SW 1271 (cell line): ENCODE results near the gene PRRX2.

Experiments
- DNase-seq, 2 experiments: peaks; one replicate each; lab custom pipeline; 2025; lab: John Stamatoyannopoulos, UW

Gene PRRX2

DNA sequence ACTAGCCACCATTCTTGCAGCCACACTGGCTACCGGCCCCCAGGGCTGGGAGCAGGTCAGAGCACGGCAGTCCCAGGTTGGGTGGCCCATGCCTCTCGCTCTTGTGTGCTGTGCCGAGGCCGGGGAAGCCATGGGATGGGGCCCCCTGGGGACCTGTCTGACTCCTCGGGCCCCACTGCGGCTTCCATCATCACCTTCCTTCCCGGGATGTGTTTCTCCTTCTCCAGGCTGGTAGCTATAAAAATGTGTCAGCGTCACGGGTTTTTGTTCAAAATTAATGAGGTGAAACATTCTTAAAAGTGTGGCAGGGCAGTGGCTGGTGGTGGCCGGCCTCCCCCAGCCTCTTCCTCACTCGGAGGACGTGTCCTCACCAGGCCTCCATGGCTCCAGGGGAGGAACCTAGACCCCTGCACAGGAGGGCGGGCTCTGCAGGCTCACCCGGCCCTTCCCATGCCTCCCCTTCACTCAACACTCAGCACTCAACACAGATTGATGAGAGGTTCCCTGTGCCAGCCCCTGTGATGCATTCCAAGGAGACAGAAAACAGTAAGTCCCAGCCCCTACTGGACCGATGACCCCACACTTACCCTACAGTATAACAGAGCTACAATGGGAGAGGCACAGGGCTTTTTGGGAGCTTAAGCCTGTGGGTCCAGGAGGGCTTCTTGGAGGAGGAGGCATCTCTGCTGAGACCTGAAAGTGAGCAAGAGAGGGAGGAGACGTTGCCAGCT is 44.2 kb downstream of the PRRX2 start:
- no peak for DNase-seq

DNA sequence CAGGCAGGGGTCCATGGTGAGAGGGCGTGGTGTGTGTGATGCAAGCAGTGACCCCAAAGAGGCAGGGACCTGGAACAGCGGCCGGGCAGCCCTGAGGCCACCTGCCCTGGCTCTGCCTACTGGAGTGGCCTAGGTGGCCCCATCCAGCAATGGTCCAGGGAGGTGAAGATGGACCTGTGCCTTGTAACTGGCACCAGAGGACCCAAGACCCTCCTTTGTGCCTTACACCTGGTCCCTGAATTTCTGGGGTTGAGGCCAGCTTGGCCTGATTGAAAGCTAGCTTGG is 44.7 kb downstream of the PRRX2 start:
- DNase-seq: no peak

- no peak for DNase-seq
Observed at GRCh38 chr9:129712634-129713401, 47.4 kb downstream of the PRRX2 start.

- DNase-seq: no peak
Observed at GRCh38 chr9:129713402-129713679, 47.9 kb downstream of the PRRX2 start.

GRCh38 chr9:129714511-129715061 is 49.1 kb downstream of the PRRX2 start:
- DNase-seq: no peak

- DNase-seq: no peak
Observed at GRCh38 chr9:129716091-129716490, 50.6 kb downstream of the PRRX2 start.

GRCh38 chr9:129717991-129718390 is 52.5 kb downstream of the PRRX2 start:
- no peak for DNase-seq

GRCh38 chr9:129718647-129719046 is 53.2 kb downstream of the PRRX2 start:
- DNase-seq: no peak

- DNase-seq: no peak
Observed at GRCh38 chr9:129719135-129719534, 53.7 kb downstream of the PRRX2 start.

GRCh38 chr9:129720181-129720864 is 54.9 kb downstream of the PRRX2 start:
- DNase-seq: no peak

- no peak for DNase-seq
Observed at GRCh38 chr9:129720865-129721545, 55.6 kb downstream of the PRRX2 start.

- no peak for DNase-seq
Observed at GRCh38 chr9:129722913-129723312, 57.5 kb downstream of the PRRX2 start.

- no peak for DNase-seq
Observed at GRCh38 chr9:129724456-129725190, 59.2 kb downstream of the PRRX2 start.

- DNase-seq: no peak
Observed at GRCh38 chr9:129725795-129726251, 60.4 kb downstream of the PRRX2 start.

DNA sequence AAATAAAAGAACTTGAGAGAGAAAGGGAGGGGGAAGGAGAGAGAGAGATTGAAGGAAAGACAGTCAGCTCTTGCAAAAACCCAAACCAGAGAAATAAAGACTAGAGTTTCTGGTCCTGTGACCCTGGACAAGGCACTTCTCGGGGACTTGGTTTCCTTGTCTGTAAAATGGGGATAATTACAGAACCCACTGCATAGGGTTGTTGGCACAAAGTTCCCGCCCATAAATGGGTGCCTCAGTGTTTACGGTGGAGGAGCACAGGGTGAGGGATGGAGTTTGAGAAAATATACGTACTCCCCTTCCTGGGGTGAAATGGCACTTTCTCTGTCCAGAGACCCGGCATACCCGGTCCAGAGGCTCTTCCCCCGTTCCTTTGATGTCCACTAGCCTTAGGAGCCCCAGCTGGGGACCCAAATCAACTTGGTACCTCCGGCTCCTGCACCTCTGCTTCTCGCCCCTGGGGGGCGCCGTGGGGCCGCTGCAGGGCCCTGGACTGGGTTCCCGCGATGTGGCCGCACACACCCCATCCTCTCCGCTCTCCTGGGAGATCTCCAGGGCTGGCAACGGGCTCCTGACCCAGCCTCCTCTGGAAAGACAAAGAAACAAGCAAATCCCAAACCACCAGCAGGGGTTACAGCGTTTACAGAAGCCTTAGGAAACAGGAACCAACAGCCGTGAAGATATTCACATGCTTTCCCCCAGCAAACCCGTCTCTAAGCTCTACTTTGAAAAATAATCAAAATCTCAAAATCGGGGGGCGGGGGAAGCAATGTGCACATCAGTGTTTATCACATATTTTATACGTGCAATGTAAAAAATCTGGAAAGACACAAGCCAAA is 61.1 kb downstream of the PRRX2 start:
- peak; percentile 19 to 62 for DNase-seq

DNA sequence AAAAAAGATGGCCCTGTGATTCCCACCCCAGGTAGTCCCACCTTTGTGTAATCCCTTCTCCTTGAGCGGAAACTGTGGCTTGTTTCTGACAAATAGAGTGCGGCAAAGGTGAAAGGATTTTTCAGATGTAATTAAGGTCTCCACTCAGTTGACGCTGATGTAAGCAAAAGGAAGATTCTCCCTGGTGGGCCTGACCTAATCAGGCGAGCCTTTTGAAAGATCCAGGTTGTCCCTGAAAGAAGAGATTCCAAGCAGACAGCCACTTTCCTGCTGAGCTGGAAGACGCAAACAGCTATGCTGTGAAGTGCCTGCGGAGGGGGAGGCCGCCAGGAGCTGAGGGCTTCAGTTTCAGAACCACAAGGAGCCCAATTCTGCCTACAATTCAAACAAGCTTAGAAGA is 63.3 kb downstream of the PRRX2 start:
- DNase-seq: no peak

DNA sequence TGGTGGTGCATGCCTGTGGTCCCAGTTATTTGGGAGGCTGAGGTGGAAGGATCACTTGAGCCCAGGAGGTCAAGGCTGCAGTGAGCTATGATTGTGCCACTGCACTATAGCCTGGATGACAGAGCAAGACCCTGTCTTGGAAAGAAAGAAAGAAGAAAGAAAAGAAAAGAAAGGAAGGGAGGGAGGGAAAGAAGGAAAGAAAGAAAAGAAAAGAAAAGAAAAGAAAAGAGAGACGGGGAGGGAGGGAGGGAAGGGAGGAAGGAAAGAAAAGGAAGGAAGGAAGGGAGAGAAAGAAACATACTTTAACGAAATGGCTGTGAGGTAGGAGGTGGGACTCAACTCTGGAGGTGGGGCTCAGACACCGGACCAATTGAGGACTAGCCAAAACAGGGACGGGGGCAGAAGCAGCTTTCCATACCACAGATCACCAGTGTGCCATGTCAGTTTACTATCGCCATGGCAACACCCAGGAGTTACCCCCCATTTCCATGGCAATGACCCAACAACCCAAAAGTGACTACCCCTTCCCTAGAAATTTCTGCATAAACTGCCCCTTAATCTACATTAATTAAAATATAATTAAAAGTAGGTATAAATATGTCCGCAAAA is 66.1 kb downstream of the PRRX2 start:
- no peak for DNase-seq

DNA sequence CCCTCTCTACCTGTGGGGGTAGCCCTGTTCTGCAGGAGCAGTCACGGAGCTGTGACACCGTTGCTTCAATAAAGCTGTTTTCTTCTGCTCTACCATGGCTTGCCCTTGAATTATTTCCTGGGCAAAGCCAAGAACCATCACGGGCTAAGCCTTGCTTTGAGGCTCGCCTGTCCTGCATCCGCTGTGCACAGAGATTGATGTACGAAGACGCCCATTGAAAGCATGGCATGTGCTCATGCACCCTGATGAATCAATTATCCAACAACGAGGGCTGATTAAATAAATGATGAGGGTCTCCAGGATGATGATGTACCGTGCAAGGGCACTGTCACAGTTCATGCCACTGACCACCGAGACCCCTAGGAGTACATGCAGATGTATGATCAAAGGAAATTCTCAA is 66.7 kb downstream of the PRRX2 start:
- no peak for DNase-seq

DNA sequence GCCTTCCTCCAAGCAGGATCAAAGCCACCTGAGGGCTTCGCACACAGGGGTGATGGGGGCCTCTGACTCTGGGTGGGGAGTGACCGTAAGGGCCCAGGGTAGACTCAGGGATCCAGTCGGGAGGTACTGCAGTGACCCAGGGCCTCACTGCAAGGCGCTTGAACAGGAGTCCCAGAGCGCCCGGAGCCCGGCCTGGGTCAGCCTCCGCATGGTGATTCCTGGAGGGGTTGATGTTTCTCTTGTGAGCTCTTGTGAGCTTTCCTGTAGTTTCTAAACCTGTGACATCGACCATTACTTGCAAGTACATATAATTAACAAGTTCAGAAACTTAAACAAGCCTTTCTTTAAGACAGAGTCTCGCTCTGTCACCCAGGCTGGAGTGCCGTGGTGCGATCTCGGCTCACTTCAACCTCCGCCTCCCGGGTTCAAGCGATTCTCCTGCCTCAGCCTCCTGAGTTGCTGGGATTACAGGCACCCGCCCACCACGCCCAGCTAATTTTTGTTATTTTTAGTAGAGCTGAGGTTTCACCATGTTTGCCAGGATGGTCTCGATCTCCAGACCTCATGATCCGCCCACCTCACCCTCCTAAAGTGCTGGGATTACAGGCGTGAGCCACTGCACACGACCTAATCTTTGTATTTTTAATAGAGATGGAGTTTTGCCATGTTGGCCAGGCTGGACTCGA is 67.6 kb downstream of the PRRX2 start:
- no peak for DNase-seq

DNA sequence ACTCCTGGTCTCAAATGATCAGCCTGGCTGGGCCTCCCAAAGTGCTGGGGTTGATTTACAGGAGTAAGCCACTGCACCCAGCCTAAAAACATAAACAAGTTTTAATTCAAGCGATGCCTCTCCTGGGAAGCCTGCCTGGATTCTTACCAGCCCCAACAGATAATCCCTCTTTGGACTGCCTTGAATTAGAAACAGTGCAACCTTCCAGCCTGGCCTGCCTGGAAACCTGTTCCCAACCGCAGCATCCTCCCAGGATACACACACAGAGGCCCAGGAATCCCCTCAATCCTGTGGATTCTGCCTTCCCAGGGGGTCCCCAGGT is 68.1 kb downstream of the PRRX2 start:
- no peak for DNase-seq
